Inflammatory macrophage treated with lipopolysaccharide for 4 hours (primary cell): ENCODE data around the gene LRRC72.
"Not testable (repeated sequence)": the region's sequence is repeated elsewhere in the genome, so short reads cannot be mapped to it uniquely, and the experiment has no call there.

Experiments used
- DNase-seq: peaks from one replicate; pipeline ENCODE4 v3.0.0-alpha.2; 2020

The LRRC72 gene

GRCh38 chr7:16585540-16585939 lies 58.9 kb downstream of the LRRC72 start:
- DNase-seq: no peak

- DNase-seq: no peak
These were observed 59.7 kb downstream of the LRRC72 start for GRCh38 chr7:16586081-16586874.

DNA sequence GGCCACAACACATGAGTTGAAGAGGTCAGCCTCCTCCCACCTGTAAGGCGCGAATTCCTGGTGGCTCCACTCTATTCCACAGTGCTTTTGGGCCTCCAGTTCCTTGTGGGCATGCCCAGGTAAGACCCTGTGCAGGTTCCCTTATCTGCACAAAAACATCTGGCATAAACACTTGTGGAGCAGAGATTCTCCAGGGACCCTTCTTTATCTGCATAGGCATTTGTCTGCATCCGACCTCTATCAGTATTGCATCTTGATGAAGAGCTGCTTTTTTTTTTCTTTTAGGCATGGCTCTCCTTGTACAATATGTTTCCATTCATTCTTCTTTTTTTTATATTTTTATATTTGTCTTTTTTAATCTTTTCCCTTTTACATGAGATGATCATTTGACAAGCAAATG lies 60.5 kb downstream of the LRRC72 start:
- no peak for DNase-seq

GRCh38 chr7:16587790-16588189 lies 61.2 kb downstream of the LRRC72 start:
- DNase-seq: no peak

DNA sequence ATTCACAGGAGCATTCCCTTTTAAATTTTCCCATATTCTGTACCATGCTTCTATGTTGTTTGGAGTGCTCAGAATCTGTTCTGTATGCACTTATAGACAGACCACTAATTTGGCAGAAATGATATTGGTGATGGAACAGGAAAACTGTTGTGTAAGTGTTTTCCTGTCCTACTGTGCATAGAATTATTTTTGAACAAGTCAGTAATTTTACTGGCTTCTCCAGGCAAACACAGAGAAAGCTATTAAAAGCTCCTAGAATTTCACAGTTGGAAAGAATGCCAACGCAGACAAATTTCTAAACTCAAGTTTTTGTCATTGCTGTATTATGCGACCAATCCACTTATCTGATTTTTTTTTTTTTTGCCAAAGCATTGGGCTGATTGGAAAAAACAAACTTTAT lies 63.3 kb downstream of the LRRC72 start:
- DNase-seq: no peak

DNA sequence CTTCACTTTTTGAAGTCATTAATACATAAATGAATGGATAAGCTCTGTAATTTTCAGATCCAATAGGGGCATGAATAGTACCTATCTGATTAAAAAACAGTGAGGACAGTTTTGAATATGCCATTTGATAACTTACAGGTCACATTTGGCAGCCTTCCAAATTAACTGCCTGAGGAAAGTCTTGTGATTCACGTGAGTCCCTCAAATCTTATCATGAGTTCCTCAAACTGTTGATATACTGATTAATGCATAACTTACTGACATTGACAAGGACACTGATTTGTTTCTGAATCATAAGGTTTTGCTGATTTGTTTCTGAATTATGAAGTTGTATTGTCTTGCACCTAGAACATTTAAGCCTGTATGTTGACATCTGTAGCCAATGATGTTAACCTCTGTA lies 63.8 kb downstream of the LRRC72 start:
- DNase-seq: no peak

GRCh38 chr7:16592395-16592794 lies 65.8 kb downstream of the LRRC72 start:
- no peak for DNase-seq

DNA sequence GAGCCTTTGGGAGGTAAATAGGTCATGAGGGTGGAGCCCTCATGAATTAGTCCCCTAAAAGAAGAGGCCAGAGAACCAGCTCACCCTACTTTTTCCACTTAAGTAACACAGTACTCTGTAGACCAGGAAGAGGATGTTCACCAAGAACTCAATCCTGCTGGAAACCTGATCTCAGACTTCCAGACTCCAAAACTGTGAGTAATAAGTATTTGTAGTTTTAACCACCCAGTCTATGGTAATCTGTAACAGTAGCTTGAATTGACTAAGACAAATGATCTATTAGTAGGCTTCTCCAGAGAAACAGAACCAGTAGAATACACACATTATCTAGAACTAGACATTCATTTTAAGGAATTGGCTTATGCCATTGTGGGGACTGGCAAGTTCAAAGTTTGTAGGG lies 67.4 kb downstream of the LRRC72 start:
- DNase-seq: no peak

- DNase-seq: no peak
These were observed 68.1 kb downstream of the LRRC72 start for GRCh38 chr7:16594676-16595075.

DNA sequence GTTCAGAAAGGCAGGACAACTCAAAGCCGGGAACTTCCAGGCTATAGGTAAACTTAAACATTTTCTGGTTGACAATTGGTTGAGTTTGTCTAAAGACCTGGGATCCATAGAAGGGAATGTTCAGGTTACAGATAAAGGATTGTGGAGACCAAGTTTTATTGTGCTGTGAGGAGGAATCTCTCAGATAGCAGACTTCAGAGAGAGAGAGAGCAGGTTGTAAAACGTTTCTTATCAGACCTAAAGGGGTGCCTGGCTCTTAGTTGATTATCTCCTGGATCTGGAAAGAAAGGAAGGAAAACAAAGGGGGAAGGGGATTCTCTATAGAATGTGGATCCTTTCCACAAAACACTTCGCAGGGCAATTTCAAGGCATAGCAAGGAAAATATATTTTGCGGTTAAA lies 69.0 kb downstream of the LRRC72 start:
- DNase-seq: not testable (repeated sequence)

DNA sequence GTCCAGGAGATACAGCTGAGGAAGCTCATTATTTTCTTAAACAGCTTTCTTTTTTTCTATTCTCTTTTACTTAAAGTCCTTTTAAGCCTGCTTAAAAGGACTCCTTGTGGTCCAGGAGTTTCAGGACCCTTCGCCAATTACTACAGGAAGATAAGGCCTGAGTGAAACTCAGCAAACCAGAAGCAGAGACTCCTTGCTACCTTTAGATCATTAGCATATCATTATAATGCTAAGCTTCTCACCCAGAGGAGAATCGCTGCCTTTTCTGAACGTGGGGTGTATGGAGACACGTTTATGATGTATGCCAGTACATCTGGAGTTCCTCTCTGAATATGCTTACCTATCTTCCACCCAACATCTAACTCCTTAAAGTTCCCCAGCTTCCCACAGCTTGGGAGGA lies 71.4 kb downstream of the LRRC72 start:
- DNase-seq: no peak

DNA sequence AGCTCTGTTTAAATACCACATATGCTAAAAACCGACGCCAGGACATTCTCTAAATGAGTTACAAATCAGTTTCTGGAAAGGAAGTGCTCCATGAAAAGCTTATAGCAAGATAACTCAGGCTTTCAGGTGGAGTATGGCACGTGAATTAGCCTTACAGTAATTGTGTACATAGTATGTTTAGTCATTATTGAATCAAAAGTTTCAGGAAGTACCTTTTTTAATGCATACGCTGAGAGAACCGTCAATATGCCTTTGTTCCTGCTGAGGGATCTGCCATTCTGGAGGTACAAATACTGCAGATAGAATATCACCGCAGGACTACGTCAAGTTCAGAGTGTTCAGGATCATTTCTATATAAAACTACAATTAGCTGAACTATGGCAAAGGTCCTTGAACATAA lies 73.2 kb downstream of the LRRC72 start:
- DNase-seq: no peak

GRCh38 chr7:16603633-16604032 lies 77.0 kb downstream of the LRRC72 start:
- no peak for DNase-seq

DNA sequence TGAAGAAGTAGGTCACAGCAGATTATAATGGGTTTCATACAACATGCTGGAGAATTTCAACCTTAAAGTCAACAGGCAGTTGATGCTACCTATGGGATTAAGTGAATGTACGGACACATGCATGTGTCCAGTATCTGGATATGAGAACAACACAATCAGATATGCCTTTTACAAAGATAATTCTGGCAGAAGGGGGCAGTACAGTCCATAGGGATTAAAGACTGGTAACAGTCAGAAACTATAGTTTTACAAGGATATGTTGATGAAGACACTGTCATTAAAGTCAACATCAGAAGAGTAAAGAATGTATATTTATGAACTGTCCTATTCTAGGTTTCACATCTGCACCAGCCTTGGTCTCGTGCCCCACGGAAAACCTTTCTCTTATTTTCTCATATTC lies 77.4 kb downstream of the LRRC72 start:
- DNase-seq: no peak

- no peak for DNase-seq
These were observed 80.1 kb downstream of the LRRC72 start for GRCh38 chr7:16606704-16607103.

DNA sequence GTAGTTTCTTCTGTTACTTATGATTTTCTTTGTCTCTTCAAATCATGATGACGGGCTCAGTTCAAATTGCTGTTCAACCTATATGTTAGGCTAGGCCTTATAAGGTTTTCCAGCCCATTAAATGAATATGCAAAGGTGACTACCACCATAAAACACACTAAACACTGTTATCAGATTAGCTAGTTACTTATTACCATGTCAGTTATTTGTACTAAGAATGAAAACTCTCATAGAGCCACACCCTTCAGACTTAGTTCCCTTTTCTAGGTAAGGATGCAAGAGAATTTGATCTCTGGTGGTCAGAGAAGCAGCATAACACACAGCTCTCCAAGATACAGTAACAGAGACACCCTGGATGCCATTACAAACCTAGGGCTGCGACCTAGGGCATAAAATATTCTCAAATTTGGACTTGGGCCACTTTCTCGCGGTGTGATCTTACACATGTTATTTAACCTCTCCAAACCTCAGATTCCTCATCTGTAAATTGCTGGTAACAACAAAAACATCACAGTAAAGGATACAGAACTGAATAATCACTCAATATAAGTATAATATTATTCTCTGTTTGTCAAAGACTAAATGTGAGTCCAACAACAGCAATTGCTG lies 83.3 kb downstream of the LRRC72 start:
- DNase-seq: peak; percentile 40

DNA sequence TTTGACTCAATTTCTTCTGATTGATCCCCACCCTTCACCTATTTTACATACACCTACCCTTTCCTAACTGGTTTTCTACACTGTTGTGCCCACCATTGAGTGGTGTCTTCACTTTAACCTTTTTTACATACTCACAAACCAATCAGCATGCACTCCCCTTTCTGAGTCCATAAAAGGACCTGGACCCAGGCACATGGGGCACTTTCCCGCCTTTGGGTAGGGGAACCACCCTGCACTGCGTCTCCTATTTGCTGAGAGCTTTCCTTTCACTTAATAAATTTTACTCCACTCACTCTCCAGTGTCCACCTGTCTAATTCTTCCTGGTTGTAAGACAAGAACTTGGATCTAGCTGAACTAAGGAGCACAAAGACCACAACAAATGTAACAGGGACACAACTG lies 85.1 kb downstream of the LRRC72 start:
- no peak for DNase-seq

GRCh38 chr7:16615228-16615627 lies 88.6 kb downstream of the LRRC72 start:
- DNase-seq: no peak

GRCh38 chr7:16616122-16616521 lies 89.5 kb downstream of the LRRC72 start:
- no peak for DNase-seq

GRCh38 chr7:16616542-16616941 lies 89.9 kb downstream of the LRRC72 start:
- no peak for DNase-seq

DNA sequence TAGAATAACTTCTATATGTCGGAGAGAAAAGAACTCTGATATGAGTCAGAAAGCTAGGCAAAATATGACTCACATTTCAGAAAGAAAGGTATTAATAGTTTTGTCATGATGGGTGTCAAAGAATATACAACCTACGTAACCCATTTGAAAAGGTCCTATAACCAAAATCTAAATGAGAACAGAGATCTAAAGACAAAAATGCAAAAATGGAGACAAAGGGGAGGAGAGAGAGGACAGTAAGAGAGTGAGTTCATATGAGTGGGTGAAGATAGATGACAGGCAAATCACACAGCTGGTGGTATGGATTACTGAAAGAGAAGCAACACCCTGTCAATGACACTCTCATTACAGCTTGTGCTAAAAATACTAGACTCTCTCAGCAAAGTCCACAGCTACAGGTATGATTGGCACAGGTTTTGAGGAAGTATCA lies 93.4 kb downstream of the LRRC72 start:
- DNase-seq: peak; percentile 27

GRCh38 chr7:16626388-16626787 lies 99.8 kb downstream of the LRRC72 start:
- no peak for DNase-seq

GRCh38 chr7:16627236-16627635 lies 100.6 kb downstream of the LRRC72 start:
- peak; percentile 15 for DNase-seq

DNA sequence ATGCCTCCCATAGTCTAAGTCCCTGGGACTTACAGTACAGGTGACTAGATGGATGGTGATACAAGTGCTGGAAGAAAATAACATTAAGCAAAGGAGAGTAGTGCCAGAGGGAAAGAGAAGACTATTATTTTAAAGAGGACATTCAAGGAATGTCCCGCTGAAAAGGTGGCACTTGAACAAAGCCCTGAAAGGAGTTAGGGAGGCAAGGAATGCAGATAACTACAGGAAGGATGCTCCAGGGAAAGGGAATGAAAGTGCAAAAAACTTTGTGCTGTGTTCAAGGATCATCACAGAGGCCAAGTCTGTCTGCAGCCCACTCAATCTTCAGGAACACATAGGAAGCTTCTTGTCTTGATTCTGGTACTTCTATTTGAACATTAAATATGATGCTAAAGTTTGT lies 104.0 kb downstream of the LRRC72 start:
- DNase-seq: no peak
